Stimulated activated CD4-positive, alpha-beta T cell treated with anti-CD3 and anti-CD28 coated beads, Interleukin-1b, Interleukin-23, amount 100 ng/mL, for 48 hours (primary cell): ENCODE results near the gene MYO1H.
"Not testable (repeated sequence)": the region's sequence is repeated elsewhere in the genome, so short reads cannot be mapped to it uniquely, and the experiment has no call there.

Experiments used
- DNase-seq: peaks from one replicate; pipeline ENCODE4 v3.0.0-alpha.2; 2020

Gene MYO1H

GRCh38 chr12:109345428-109345827, 2.3 kb upstream of the MYO1H start:
- DNase-seq = no peak

- no peak for DNase-seq
Observed at GRCh38 chr12:109346920-109347319, 780 bp upstream of the MYO1H start.

- DNase-seq = no peak
Observed at GRCh38 chr12:109352184-109352583, 4.5 kb downstream of the MYO1H start.

GRCh38 chr12:109356577-109356976, 8.9 kb downstream of the MYO1H start:
- DNase-seq = no peak

GRCh38 chr12:109357032-109357431, 9.3 kb downstream of the MYO1H start:
- no peak for DNase-seq

GRCh38 chr12:109358154-109358869, 10.6 kb downstream of the MYO1H start:
- no peak for DNase-seq

GRCh38 chr12:109359131-109359690, 11.5 kb downstream of the MYO1H start:
- no peak for DNase-seq

GRCh38 chr12:109369831-109370230, 22.1 kb downstream of the MYO1H start:
- DNase-seq = no peak

GRCh38 chr12:109377139-109377685, 29.5 kb downstream of the MYO1H start:
- DNase-seq = no peak

- no peak for DNase-seq
Observed at GRCh38 chr12:109378569-109378968, 30.9 kb downstream of the MYO1H start.

- DNase-seq = no peak
Observed at GRCh38 chr12:109382031-109382430, 34.3 kb downstream of the MYO1H start.

GRCh38 chr12:109383240-109383639, 35.5 kb downstream of the MYO1H start:
- no peak for DNase-seq

- DNase-seq = no peak
Observed at GRCh38 chr12:109385339-109386058, 37.8 kb downstream of the MYO1H start.

- no peak for DNase-seq
Observed at GRCh38 chr12:109386059-109386433, 38.3 kb downstream of the MYO1H start.

GRCh38 chr12:109387425-109388166, 39.9 kb downstream of the MYO1H start:
- DNase-seq = no peak

GRCh38 chr12:109388167-109388563, 40.5 kb downstream of the MYO1H start:
- no peak for DNase-seq

- peak; percentile 3 for DNase-seq
Observed at GRCh38 chr12:109389146-109389545, 41.4 kb downstream of the MYO1H start.

GRCh38 chr12:109393437-109394345, 46.0 kb downstream of the MYO1H start:
- peak; percentile 38 for DNase-seq

GRCh38 chr12:109394891-109395290, 47.2 kb downstream of the MYO1H start:
- DNase-seq = no peak

GRCh38 chr12:109404841-109405240, 57.1 kb downstream of the MYO1H start:
- DNase-seq = not testable (repeated sequence)

- not testable (repeated sequence) for DNase-seq
Observed at GRCh38 chr12:109406147-109406546, 58.4 kb downstream of the MYO1H start.
